Neural progenitor cell (in vitro differentiated cells): ENCODE data around the gene ZC3H18. TPM values are rescaled to one million over a fixed set of nuclear protein-coding genes. Genes with fewer than 3 reads are reported as not detected.

Experiments
- DNase-seq: peaks from one replicate; pipeline ENCODE4 v3.0.0-alpha.2; 2016; ENCODE audit warnings: low spot score
- H2AFZ ChIP-seq: fragments of 200-600 bp; sonication (generic); replicated peaks from 2 replicates; pipeline ENCODE4 v1.6.1; 2016; ENCODE audit warnings: antibody characterized with exemption
- H3F3A ChIP-seq: fragments of 200-600 bp; sonication (generic); 2 replicates; pipeline ENCODE4 v1.6.1; 2016; ENCODE audit warnings: antibody characterized with exemption, low read depth
- H3K27ac ChIP-seq: fragments of 200-600 bp; sonication (generic); 2 replicates; pipeline ENCODE4 v1.5.1; 2016; ENCODE audit warnings: mild to moderate bottlenecking
- H3K27me3 ChIP-seq: fragments of 200-600 bp; sonication (generic); 2 replicates; pipeline ENCODE4 v1.6.1; 2016; ENCODE audit warnings: mild to moderate bottlenecking, moderate library complexity
- H3K36me3 ChIP-seq: fragments of 200-600 bp; sonication (generic); 2 replicates; pipeline ENCODE4 v1.5.1; 2016
- H3K4me1 ChIP-seq: fragments of 200-600 bp; sonication (generic); 2 replicates; pipeline ENCODE4 v1.6.1; 2016; ENCODE audit warnings: mixed run types
- H3K4me2 ChIP-seq: fragments of 200-600 bp; sonication (generic); 2 replicates; pipeline ENCODE4 v1.6.1; 2016
- H3K4me3 ChIP-seq: fragments of 200-600 bp; sonication (generic); 2 replicates; pipeline ENCODE4 v1.5.1; 2016
- H3K79me2 ChIP-seq: fragments of 200-600 bp; sonication (generic); 2 replicates; pipeline ENCODE4 v1.6.1; 2016; ENCODE audit warnings: low read depth
- H3K9ac ChIP-seq: fragments of 200-600 bp; sonication (generic); 2 replicates; pipeline ENCODE4 v1.6.1; 2016
- H3K9me3 ChIP-seq: fragments of 200-600 bp; sonication (generic); 2 replicates; pipeline ENCODE4 v1.5.1; 2016; ENCODE audit warnings: low read depth
- H4K20me1 ChIP-seq: fragments of 200-600 bp; sonication (generic); 2 replicates; pipeline ENCODE4 v1.6.1; 2016; ENCODE audit warnings: low read depth
- H3K27ac Mint-ChIP-seq: 3 replicates; pipeline ENCODE4 v1.8.0; 2021; ENCODE audit warnings: mixed read lengths
- H3K27me3 Mint-ChIP-seq: 2 replicates; pipeline ENCODE4 v1.8.0; 2022; ENCODE audit warnings: low read depth, mild to moderate bottlenecking, inconsistent platforms, moderate library complexity, mixed read lengths; ENCODE audit not compliant: insufficient read depth
- H3K36me3 Mint-ChIP-seq: 3 replicates; pipeline ENCODE4 v1.8.0; 2021; ENCODE audit warnings: mixed read lengths
- H3K4me1 Mint-ChIP-seq: 3 replicates; pipeline ENCODE4 v1.8.0; 2021; ENCODE audit warnings: mixed read lengths
- H3K4me3 Mint-ChIP-seq: 3 replicates; pipeline ENCODE4 v1.8.0; 2021; ENCODE audit warnings: mild to moderate bottlenecking, moderate library complexity, mixed read lengths
- H3K9me3 Mint-ChIP-seq: 3 replicates; pipeline ENCODE4 v1.8.0; 2020; ENCODE audit warnings: mixed read lengths
- EZH2 ChIP-seq: fragments of 200-600 bp; sonication (generic); IDR thresholded peaks from 2 replicates; pipeline ENCODE4 v1.6.1; 2017; ENCODE audit warnings: antibody characterized with exemption, mild to moderate bottlenecking, moderate library complexity
- EZH2phosphoT487 ChIP-seq: fragments of 200-600 bp; sonication (generic); IDR thresholded peaks from 2 replicates; pipeline ENCODE4 v1.6.1; 2017; ENCODE audit warnings: antibody characterized with exemption
- total RNA-seq: library from RNA; depleted of rRNA; stranded (reverse); fragments of >200 nt; gene quantifications from 2 replicates; pipeline ENCODE4 v1.2.3, GENCODE V29; 2015; ENCODE audit warnings: low replicate concordance
- TF ChIP-seq, protein P1 (sequence below): fragments of 200-600 bp; sonication (generic); IDR thresholded peaks from 2 replicates; pipeline ENCODE4 v1.5.1; 2017; ENCODE audit warnings: antibody characterized with exemption, mild to moderate bottlenecking

ZC3H18 gene
- total RNA-seq, 1 donor from 2014 or later = 24.2 TPM

DNA sequence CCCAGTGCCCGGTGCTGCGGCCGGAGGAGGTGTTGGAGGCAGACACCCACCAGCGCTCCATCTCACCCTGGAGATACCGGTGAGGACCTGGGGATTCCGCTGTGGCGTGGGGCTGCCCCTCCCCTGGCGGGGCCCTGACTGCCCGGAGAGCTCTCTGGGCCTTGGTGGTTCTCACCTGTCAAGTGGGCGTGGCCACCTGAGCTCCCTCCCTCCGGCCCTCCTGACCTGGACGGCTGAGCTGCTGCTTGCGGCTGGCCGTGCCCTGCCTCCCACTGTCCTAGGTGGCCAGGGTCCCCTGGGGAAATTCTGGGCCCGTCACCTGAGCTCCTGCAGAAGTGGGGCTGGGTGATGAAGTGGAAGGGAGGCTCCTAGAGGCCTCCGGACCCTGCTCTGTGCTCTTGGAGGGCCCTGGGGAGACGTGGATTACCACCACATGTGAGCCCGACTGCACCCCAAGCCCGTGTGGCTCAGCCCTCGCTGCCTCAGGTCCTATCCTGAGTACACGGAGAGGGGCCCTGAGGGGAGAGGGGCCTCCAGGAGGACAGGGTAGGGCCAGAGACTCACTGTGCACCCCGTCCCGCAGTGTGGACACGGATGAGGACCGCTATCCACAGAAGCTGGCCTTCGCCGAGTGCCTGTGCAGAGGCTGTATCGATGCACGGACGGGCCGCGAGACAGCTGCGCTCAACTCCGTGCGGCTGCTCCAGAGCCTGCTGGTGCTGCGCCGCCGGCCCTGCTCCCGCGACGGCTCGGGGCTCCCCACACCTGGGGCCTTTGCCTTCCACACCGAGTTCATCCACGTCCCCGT lies 69.2 kb downstream of the ZC3H18 start:
- no peak overlapping the region for H2AFZ ChIP-seq
- no peaks in the 10 kb centered on the region for H3K9me3 ChIP-seq
- peak; percentile 59 for DNase-seq
- no peak overlapping the region for H3K27ac ChIP-seq
- H3K4me3 ChIP-seq = no peak overlapping the region
- H3K4me1 ChIP-seq = no peaks in the 10 kb centered on the region
- no peak overlapping the region for H3K9ac ChIP-seq
- no peak for TF ChIP-seq EZH2phosphoT487
- TF ChIP-seq EZH2 = no peak
- TF ChIP-seq, protein P1, sequence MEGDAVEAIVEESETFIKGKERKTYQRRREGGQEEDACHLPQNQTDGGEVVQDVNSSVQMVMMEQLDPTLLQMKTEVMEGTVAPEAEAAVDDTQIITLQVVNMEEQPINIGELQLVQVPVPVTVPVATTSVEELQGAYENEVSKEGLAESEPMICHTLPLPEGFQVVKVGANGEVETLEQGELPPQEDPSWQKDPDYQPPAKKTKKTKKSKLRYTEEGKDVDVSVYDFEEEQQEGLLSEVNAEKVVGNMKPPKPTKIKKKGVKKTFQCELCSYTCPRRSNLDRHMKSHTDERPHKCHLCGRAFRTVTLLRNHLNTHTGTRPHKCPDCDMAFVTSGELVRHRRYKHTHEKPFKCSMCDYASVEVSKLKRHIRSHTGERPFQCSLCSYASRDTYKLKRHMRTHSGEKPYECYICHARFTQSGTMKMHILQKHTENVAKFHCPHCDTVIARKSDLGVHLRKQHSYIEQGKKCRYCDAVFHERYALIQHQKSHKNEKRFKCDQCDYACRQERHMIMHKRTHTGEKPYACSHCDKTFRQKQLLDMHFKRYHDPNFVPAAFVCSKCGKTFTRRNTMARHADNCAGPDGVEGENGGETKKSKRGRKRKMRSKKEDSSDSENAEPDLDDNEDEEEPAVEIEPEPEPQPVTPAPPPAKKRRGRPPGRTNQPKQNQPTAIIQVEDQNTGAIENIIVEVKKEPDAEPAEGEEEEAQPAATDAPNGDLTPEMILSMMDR = no peak
- H3K27me3 Mint-ChIP-seq = peaks cover 12% of the 10 kb centered on the region
- no peaks in the 10 kb centered on the region for H3K79me2 ChIP-seq
- peaks cover 9% of the 10 kb centered on the region for H3F3A ChIP-seq
- peaks cover 60% of the 10 kb centered on the region for H3K27me3 ChIP-seq
- no peak overlapping the region for H3K27ac Mint-ChIP-seq
- no peaks in the 10 kb centered on the region for H3K36me3 ChIP-seq
- H3K4me3 Mint-ChIP-seq = no peak overlapping the region
- no peaks in the 10 kb centered on the region for H3K9me3 Mint-ChIP-seq
- no peak overlapping the region for H3K4me2 ChIP-seq
- H3K36me3 Mint-ChIP-seq = no peaks in the 10 kb centered on the region
- H3K4me1 Mint-ChIP-seq = peaks cover 10% of the 10 kb centered on the region
- peaks cover 15% of the 10 kb centered on the region for H4K20me1 ChIP-seq

DNA sequence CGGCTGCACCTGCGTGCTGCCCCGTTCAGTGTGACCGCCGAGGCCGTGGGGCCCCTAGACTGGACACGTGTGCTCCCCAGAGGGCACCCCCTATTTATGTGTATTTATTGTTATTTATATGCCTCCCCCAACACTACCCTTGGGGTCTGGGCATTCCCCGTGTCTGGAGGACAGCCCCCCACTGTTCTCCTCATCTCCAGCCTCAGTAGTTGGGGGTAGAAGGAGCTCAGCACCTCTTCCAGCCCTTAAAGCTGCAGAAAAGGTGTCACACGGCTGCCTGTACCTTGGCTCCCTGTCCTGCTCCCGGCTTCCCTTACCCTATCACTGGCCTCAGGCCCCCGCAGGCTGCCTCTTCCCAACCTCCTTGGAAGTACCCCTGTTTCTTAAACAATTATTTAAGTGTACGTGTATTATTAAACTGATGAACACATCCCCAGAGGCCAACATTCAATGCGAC lies 69.9 kb downstream of the ZC3H18 start:
- Histone ChIP-seq H3K79me2 (no peaks in the 10 kb centered on the region), H3F3A (peaks cover 3% of the 10 kb centered on the region), H3K4me2 (no peak overlapping the region), H3K4me3 (no peak overlapping the region), H3K4me1 (no peaks in the 10 kb centered on the region), H3K9ac (no peak overlapping the region), H3K9me3 (no peaks in the 10 kb centered on the region), H4K20me1 (peaks cover 11% of the 10 kb centered on the region), H2AFZ (no peak overlapping the region), H3K36me3 (no peaks in the 10 kb centered on the region), H3K27me3 (peaks cover 53% of the 10 kb centered on the region), H3K27ac (no peak overlapping the region)
- TF ChIP-seq EZH2 = no peak
- TF ChIP-seq, protein P1 = no peak
- H3K27ac Mint-ChIP-seq = peak overlapping the region; percentile 65
- DNase-seq = no peak
- H3K36me3 Mint-ChIP-seq = no peaks in the 10 kb centered on the region
- H3K9me3 Mint-ChIP-seq = no peaks in the 10 kb centered on the region
- H3K27me3 Mint-ChIP-seq = peaks cover 13% of the 10 kb centered on the region
- H3K4me3 Mint-ChIP-seq = no peak overlapping the region
- H3K4me1 Mint-ChIP-seq = peaks cover 16% of the 10 kb centered on the region

DNA sequence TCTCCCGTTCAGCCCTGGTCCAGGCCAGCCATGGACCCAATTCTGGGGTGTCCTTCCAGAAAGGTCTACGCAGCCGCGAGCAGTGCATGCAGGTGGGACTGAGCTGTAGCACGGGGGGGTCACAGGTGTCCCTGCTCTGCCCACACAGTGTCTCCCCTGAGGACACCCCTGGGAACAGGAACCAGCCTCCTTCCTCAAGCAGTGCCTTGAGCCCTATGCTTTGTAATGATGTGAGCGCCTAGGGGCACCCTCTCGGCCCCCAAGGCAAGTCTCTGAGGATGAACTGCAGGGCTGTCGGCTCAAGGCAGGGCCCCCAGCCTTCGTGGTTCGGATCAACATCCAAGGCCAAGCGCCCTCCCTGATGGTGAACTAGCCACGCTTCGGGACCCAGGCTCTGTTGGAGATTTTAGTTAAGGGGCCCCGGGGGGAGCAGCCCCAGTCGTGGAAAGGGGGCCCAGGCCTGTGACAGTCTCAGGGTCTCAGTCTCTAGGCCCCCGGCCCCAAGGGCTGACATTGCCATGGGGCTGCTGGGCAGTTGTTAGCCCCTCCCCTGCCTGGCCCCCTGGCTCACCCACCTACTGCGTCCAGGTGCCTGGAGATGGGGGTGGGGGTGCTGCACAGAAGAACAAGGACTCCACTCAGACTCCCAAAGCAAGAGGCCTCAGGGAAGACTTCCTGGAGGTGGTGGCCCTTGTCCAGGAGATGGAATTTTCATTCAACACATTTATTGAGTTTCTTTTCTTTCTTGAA lies 70.5 kb downstream of the ZC3H18 start:
- Mint-ChIP-seq H3K27ac (peak overlapping the region; percentile 65), H3K27me3 (peaks cover 13% of the 10 kb centered on the region), H3K9me3 (no peaks in the 10 kb centered on the region), H3K4me3 (no peak overlapping the region), H3K36me3 (no peaks in the 10 kb centered on the region), H3K4me1 (peaks cover 22% of the 10 kb centered on the region)
- Histone ChIP-seq H3K27ac (no peak overlapping the region), H3F3A (no peaks in the 10 kb centered on the region), H3K4me1 (no peaks in the 10 kb centered on the region), H3K4me3 (no peak overlapping the region), H3K79me2 (no peaks in the 10 kb centered on the region), H3K9me3 (no peaks in the 10 kb centered on the region), H4K20me1 (peaks cover 5% of the 10 kb centered on the region), H3K27me3 (peaks cover 47% of the 10 kb centered on the region), H2AFZ (no peak overlapping the region), H3K4me2 (no peak overlapping the region), H3K9ac (no peak overlapping the region), H3K36me3 (no peaks in the 10 kb centered on the region)
- DNase-seq = no peak
- TF ChIP-seq, protein P1 = no peak
- no peak for TF ChIP-seq EZH2
- no peak for TF ChIP-seq EZH2phosphoT487
